Stimulated activated CD8-positive, alpha-beta memory T cell treated with anti-CD3 and anti-CD28 coated beads, Interleukin-15, amount 100 ng/mL, for 48 hours (primary cell): Measurements from ENCODE around the gene POR.
"Not testable (repeated sequence)": the region's sequence is repeated elsewhere in the genome, so short reads cannot be mapped to it uniquely, and the experiment has no call there.

Experiments
- DNase-seq, 2 donors: peaks; one replicate each; pipeline ENCODE4 v3.0.0-alpha.2; 2020; ENCODE audit warnings: low read depth in 2 of 2

The POR gene

DNA sequence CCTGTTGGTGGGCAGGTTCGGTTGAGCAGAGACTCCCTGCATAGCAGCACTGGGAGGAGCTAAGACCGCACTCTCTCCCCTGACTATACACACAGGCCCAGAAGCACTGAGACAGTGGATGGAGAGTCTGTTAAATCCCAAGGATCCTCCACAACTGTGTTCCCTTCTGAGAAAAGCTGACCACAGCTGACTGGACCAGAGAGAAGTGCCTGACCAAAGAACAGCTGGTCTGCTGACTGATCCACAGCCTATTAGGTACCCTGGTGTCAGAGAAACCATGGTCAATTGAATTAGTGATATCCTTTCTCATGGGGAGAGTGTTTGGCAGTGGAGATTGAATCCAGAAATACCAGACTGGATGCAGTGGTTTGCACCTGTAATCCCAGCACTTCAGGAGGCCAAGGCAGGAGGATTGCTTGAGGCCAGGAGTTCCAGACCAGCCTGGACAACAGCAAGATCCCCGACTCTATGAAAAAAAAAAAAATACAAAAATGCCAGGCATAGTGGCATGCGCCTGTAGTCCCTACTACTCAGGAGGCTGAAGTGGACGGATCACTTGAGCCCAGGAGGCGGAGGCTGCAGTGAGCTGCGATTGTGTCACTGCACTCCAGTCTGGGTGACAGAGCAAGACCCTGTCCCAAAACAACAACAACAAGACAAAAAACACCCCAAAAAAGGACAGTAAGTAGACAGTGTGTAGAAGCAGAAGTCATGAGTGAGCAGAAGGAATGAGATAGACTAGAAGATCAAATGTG lies 107.2 kb downstream of the POR start:
- DNase-seq: no peak

DNA sequence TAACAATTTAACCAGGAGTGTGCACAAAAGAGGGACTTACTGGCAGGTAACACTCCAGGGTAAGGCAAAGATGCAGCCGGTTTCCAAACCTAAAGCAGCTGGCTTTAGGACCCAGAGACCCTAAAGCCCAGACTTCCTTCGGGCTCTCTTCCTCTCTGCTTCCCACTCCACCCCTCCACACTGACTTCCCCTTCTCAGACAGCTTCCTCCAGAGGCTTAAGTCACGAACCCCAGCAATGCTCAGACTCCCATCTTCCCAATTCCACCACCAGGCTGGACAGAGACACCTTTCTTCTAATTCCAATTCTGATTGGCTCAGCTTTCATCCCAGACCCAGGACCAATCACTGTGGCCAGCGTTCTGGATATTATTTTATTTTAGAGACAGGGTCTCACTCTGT lies 108.0 kb downstream of the POR start:
- DNase-seq: no peak

DNA sequence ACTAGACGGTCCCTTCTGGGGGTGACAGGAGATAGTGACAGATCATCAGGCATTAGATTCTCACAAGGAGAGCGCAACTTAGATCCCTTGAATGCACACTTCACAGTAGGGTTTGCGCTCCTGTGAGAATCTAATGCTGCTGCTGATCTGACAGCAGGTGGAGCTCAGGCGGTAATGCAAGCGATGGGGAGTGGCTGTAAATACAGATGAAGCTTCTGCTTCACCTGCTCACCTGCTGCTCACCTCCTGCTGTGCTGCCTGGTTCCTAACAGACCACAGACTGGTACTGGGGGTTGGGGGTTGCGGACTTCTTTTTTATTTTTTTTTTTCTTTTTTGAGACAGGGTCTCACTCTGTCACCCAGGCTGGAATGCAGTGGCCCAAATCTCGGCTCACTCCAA lies 114.7 kb downstream of the POR start:
- not testable (repeated sequence) for DNase-seq

DNA sequence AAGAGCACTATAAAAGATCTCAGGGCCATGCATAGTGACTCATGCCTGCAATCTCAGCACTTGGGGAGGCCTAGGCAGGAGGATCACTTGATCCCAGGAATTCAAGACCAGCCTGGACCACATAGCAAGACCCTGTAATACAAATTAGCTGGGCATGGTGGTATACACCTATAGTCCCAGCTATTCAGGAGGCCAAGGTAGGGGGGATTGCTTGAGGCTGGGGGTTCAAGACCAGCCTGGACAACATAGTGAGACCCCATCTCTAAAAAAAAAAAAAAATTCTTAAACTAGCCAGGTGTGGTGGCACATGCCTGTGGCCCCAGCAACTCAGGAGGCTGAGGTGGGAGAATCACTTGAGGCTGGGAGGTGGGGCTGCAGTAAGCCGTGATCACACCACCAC lies 117.0 kb downstream of the POR start:
- DNase-seq: no peak
